ENCODE results near the gene CMTM8.

CMTM8 gene

GRCh38 chr3:32305361-32305876, 66.9 kb downstream of the CMTM8 start:
- TF ChIP-seq CSRNP3 (CRISPR knock-in tag; IDR thresholded peaks at IDR 0.05), result no peak
- no peak for TF ChIP-seq ZC3H10 (CRISPR knock-in tag; IDR thresholded peaks at IDR 0.05)
- no peak for TF ChIP-seq ZNF70 (CRISPR knock-in tag; IDR thresholded peaks at IDR 0.05)
- no peak for TF ChIP-seq SNAI2 (CRISPR knock-in tag; IDR thresholded peaks at IDR 0.05)
- TF ChIP-seq TCF4 (CRISPR knock-in tag; IDR thresholded peaks at IDR 0.05; ENCODE audit: borderline replicate concordance), result no peak
- no peak for TF ChIP-seq BACH2 (CRISPR knock-in tag; IDR thresholded peaks at IDR 0.05; ENCODE audit: borderline replicate concordance)
- no peak for TF ChIP-seq ARNTL (CRISPR knock-in tag; IDR thresholded peaks at IDR 0.05; ENCODE audit: borderline replicate concordance, low read depth)
- no peak for TF ChIP-seq RARB (CRISPR knock-in tag; IDR thresholded peaks at IDR 0.05)
- TF ChIP-seq ZFP30 (CRISPR knock-in tag; IDR thresholded peaks at IDR 0.05), result no peak
- TF ChIP-seq, protein P1, sequence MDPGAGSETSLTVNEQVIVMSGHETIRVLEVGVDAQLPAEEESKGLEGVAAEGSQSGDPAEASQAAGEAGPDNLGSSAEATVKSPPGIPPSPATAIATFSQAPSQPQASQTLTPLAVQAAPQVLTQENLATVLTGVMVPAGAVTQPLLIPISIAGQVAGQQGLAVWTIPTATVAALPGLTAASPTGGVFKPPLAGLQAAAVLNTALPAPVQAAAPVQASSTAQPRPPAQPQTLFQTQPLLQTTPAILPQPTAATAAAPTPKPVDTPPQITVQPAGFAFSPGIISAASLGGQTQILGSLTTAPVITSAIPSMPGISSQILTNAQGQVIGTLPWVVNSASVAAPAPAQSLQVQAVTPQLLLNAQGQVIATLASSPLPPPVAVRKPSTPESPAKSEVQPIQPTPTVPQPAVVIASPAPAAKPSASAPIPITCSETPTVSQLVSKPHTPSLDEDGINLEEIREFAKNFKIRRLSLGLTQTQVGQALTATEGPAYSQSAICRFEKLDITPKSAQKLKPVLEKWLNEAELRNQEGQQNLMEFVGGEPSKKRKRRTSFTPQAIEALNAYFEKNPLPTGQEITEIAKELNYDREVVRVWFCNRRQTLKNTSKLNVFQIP (CRISPR knock-in tag; IDR thresholded peaks at IDR 0.05; ENCODE audit: borderline replicate concordance, low read depth), result no peak
- ATAC-seq, result no peak

DNA sequence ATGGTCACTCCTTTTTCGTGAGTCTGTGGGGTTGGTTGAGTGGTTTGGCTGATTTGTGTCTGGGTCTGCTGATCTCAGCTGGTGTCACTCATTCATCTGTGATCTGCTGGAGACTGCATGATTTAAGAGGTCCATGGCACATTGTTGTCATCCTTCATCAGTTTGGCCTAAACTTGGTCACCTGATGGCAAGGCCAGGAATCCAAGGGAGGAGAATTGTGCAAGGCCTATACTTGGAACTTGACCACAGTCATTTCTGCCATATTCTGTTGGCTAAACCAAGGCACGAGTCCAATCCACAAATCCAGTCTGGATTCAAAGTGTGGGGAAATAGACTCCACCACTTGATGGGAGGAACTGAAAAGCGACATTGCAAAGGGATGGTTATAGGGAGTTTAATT, 67.6 kb downstream of the CMTM8 start:
- TF ChIP-seq ZNF70 (CRISPR knock-in tag; IDR thresholded peaks at IDR 0.05) (no peak), PATZ1 (CRISPR knock-in tag; IDR thresholded peaks at IDR 0.05; ENCODE audit: borderline replicate concordance) (no peak), CSDC2 (CRISPR knock-in tag; IDR thresholded peaks at IDR 0.05) (no peak), ZNF565 (CRISPR knock-in tag; conservative IDR thresholded peaks at IDR 0.05; ENCODE audit: low read depth) (no peak), PPARA (CRISPR knock-in tag; IDR thresholded peaks at IDR 0.05; ENCODE audit: borderline replicate concordance) (no peak), TCF4 (CRISPR knock-in tag; IDR thresholded peaks at IDR 0.05; ENCODE audit: borderline replicate concordance) (no peak), RARB (CRISPR knock-in tag; IDR thresholded peaks at IDR 0.05) (no peak), ZNF8 (CRISPR knock-in tag; IDR thresholded peaks at IDR 0.05) (no peak), ISL1 (CRISPR knock-in tag; IDR thresholded peaks at IDR 0.05) (no peak), ESRRG (CRISPR knock-in tag; IDR thresholded peaks at IDR 0.05) (no peak), TOX (CRISPR knock-in tag; IDR thresholded peaks at IDR 0.05; ENCODE audit: borderline replicate concordance) (no peak), CREB5 (CRISPR knock-in tag; IDR thresholded peaks at IDR 0.05; ENCODE audit: low read depth) (no peak)
- TF ChIP-seq, protein P2, sequence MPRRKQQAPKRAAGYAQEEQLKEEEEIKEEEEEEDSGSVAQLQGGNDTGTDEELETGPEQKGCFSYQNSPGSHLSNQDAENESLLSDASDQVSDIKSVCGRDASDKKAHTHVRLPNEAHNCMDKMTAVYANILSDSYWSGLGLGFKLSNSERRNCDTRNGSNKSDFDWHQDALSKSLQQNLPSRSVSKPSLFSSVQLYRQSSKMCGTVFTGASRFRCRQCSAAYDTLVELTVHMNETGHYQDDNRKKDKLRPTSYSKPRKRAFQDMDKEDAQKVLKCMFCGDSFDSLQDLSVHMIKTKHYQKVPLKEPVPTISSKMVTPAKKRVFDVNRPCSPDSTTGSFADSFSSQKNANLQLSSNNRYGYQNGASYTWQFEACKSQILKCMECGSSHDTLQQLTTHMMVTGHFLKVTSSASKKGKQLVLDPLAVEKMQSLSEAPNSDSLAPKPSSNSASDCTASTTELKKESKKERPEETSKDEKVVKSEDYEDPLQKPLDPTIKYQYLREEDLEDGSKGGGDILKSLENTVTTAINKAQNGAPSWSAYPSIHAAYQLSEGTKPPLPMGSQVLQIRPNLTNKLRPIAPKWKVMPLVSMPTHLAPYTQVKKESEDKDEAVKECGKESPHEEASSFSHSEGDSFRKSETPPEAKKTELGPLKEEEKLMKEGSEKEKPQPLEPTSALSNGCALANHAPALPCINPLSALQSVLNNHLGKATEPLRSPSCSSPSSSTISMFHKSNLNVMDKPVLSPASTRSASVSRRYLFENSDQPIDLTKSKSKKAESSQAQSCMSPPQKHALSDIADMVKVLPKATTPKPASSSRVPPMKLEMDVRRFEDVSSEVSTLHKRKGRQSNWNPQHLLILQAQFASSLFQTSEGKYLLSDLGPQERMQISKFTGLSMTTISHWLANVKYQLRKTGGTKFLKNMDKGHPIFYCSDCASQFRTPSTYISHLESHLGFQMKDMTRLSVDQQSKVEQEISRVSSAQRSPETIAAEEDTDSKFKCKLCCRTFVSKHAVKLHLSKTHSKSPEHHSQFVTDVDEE (CRISPR knock-in tag; IDR thresholded peaks at IDR 0.05), result no peak
- ATAC-seq, result no peak

DNA sequence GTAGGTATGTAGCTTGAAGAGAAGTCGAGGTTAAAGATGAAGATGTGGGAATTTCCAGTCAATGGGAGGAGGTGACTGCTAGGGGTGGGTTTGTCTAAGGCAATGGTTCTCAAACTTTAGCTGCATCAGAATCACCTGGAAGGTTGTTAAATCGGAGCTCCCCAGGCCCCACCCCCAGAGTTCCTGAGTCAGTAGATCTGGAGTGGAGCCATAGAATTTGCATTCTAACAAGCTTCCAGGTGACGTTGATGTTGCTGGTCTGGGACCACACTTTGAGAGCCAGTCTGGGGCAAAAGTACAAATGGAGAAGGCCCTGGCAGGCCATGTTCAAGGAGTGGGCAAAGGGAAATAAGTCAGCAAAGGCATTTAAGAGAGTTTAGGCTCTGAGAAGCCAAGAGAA, 69.1 kb downstream of the CMTM8 start:
- ATAC-seq, result no peak
- no peak for TF ChIP-seq CSRNP3 (CRISPR knock-in tag; IDR thresholded peaks at IDR 0.05)
- no peak for TF ChIP-seq ZNF70 (CRISPR knock-in tag; IDR thresholded peaks at IDR 0.05)
- TF ChIP-seq ESRRG (CRISPR knock-in tag; IDR thresholded peaks at IDR 0.05), result no peak
- TF ChIP-seq ZNF8 (CRISPR knock-in tag; IDR thresholded peaks at IDR 0.05), result no peak
- no peak for TF ChIP-seq SNAI2 (CRISPR knock-in tag; IDR thresholded peaks at IDR 0.05)

Measured in SK-N-SH treated with all-trans-retinoic acid at 6 μM for 48 hours (cell line).